HG02759 (cell line): ENCODE results near the gene WDR27.
A peak's percentile ranks its signal among the peaks of the same experiment; 100 is the strongest.
"Not testable (repeated sequence)": the region's sequence is repeated elsewhere in the genome, so short reads cannot be mapped to it uniquely, and the experiment has no call there.

Source experiments
- ATAC-seq: cut with Tn5 transposase; IDR thresholded peaks from one replicate; pipeline ENCODE4 v1.9.1; 2021; ENCODE audit warnings: mild to moderate bottlenecking, moderate library complexity; ENCODE audit not compliant: unreplicated experiment

The WDR27 gene

GRCh38 chr6:169494038-169494437 lies 207.8 kb downstream of the WDR27 start:
- ATAC-seq = no peak

DNA sequence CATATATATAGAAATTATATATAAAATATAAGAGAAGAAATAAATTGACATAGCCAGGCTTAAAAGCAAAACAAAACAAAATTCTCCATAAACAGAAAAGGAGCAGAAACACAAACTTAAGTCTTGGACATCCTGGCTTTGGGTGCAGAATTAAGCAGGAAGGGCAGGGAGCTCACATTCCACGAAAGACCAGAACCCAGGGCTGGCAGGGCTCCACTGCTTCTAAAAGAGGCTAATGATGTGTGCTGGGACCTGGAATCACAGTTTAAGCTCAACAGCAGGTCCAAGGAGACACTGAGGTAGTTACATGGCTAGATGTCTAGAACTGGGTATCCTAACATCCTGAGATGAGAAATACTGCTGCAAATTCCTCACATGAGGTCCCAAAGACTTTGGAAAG lies 210.3 kb downstream of the WDR27 start:
- no peak for ATAC-seq

- no peak for ATAC-seq
Observed at GRCh38 chr6:169490830-169491229, 211.0 kb downstream of the WDR27 start.

- no peak for ATAC-seq
Observed at GRCh38 chr6:169490246-169490641, 211.6 kb downstream of the WDR27 start.

GRCh38 chr6:169489563-169490245 lies 212.1 kb downstream of the WDR27 start:
- ATAC-seq = no peak

DNA sequence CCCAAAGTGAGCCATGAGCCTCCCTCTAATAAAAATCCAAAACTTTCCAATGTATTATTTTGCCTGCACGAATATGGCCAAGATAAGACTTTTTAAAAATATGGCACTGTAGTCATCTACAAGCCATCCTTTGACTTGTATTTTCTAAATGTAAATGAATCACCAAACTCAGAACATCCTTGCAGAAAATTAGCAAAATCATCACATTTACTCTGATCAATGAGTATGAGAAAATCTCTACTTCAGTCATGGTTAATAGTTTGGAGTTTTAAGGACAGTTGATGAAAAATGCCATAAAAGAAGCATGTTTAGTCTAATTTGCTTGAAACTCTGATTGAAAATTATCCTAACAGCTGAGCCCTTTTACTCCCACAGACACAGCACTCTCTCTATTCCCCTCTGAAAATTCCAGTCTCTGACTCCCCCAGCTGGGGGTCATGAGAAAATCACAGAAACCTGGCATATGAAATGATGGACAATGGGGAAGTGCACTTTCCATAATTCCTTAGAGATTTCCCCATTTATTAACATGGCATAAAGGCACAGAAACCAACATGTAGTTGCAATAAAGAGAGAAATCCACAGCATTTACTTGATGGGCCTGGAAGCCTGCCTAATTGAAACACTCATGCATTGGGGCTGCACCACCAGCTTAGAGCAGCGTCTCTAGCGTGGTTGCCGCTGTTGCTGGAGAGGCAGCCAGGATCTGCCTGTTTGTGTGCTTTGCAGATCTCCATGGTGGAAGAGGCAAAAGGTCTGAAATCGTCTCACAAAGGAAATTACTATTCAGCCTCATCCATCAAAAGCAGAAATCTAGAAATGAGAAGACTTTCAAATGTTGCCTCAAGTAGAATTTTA lies 214.0 kb downstream of the WDR27 start:
- ATAC-seq = no peak

- ATAC-seq = no peak
Observed at GRCh38 chr6:169479783-169480495, 221.9 kb downstream of the WDR27 start.

- ATAC-seq = no peak
Observed at GRCh38 chr6:169474362-169474761, 227.5 kb downstream of the WDR27 start.

- peak; percentile 62 for ATAC-seq
Observed at GRCh38 chr6:169473663-169474062, 228.2 kb downstream of the WDR27 start.

DNA sequence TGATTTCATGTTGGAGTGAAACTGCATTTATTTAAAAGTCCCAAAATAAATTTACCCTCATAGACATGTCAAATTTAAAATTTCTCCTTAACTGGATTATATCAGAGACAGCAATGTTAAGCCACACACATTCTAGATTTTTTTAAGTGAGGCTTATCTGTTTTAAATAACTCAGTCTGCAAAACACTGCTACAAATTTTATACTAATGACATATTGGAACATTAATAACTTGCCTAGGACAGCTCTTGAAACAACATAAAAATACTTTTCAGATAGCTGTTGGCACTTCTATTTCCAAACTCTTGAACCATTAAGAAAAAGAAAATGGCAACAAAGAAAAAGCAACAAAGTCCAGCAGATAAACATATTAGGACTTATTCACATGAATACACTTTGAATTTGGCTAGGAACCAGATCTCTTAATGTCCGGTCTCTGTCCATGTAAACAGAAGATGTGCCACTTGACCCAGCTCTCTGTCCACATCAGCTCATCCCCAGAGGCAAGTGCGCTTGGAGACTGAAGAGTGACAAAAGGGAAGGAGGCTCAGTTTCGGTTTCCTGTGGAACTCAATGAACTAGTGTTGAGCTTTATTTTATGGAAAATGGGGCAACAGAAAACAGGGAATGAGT lies 228.9 kb downstream of the WDR27 start:
- ATAC-seq = no peak

DNA sequence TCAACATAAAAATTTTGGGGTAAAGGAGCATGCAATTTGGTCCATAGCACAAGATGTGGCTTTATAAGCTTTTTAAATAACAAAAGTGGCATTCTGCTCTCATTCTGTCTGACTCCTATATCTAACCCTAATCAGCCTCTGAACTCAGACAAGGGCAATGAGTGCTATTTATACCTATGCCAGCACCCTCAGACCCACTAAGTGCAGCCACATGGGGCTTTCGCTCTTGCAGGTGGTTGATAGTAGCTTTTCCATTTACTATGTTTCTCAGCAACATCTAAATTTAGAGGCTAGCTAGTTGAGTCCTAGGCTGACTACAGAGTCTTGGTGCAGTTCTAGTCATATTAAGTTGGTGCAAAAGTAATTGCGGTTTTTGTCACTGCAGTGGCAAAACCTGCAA lies 231.0 kb downstream of the WDR27 start:
- no peak for ATAC-seq

DNA sequence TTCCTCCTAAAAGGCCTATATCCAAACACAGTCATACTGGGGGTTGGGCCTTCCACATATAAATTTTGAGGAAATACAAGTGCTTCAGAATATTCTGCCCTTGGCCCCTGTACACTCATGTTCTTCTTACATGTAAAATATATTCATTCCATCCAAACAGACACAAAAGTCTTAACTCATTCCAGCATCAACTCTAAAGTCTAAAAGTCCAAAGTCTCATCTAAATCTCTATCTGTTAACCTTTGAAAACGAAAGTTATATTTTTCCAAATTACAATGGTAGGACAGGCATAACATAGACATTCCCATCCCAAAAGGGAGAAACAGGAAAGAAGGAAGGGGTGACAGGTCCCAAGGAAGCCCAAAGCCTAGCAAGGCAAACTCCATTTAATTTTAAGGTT lies 232.8 kb downstream of the WDR27 start:
- no peak for ATAC-seq

DNA sequence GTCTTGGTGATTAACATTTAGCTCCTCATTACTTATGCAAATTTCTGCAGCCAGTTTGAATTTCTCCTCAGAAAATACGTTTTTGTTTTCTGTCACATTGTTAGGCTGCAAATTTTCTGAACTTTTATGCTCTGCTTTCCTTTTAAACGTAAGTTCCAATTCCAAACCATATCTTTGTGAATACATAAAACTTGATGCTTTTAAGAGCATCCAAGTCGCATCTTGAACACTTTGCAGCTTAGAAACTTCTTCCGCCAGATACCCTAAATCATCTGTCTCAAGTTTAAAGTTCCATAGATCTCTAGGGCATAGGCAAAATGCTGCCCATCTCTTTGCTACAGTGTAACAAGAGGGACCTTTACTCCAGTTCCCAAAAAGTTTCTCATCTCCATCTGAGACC lies 234.1 kb downstream of the WDR27 start:
- ATAC-seq = not testable (repeated sequence)

DNA sequence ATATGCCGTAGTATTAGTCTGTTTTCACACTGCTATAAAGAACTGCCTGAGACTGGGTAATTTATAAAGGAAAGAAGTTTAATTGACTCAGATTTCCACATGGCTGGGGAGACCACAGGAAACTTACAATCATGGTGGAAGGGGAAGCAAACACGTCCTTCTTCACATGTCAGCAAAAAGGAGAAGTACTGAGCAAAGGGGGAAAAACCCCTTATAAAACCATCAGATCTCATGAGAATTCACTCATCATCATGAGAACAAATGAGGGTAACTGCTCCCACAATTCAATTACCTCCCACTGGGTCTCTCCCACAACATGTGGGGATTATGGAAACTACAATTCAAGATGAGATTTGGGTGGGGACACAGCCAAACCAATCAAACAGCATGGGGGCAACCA lies 235.6 kb downstream of the WDR27 start:
- not testable (repeated sequence) for ATAC-seq

DNA sequence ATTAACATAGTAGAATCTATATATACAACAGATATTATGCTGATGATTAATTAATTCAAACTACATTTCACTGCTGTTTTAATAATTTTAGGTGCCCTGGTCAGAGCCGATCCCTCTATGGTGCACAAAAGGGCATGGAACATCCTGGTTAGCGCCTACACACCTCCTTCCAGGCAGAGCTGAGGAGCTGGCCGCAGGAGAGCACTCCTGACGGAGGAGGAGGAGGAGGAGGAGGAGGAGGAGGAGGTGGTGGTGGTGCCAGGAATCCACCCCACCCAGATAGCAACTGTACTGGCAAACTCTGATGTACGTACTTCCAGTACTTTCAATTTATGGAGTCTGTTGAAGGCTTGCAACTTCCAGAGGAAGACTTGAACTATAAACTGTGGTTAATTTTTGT lies 244.1 kb downstream of the WDR27 start:
- ATAC-seq = no peak

DNA sequence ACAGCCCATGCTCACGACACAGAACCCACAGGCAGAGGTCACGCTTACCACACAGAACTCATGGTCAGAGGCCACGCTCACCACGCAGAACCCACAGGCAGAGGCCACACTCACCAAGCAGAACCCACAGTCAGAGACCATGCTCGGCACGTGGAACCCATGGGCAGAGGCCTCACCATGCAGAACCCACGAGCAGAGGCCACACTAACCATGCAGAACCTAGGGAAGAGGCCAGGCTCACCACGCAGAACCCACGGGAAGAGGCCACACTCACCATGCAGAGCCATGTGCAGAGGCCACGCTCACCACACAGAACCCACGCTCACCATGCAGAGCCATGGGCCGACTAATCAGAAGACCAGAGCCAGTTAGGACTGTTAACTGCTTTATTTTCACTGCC lies 245.0 kb downstream of the WDR27 start:
- ATAC-seq = no peak

- no peak for ATAC-seq
Observed at GRCh38 chr6:169455470-169455869, 246.4 kb downstream of the WDR27 start.

DNA sequence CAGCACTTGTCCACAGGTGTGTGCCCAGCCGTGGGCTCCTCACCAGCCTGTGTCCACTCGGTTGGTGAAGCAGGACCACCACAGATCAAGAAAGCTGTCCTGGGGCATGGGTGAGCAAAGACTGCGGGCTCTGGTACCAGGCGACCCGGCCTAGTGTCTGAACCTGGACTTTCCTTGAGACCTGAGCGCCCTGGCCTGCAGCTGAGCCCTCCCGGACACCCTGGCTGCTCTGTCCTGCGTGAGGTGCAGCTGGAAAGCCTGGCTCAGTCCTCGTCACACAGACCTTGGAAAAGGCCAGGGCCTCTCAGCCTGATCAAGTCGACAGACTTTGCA lies 247.0 kb downstream of the WDR27 start:
- no peak for ATAC-seq

GRCh38 chr6:169454204-169454871 lies 247.5 kb downstream of the WDR27 start:
- ATAC-seq = no peak

DNA sequence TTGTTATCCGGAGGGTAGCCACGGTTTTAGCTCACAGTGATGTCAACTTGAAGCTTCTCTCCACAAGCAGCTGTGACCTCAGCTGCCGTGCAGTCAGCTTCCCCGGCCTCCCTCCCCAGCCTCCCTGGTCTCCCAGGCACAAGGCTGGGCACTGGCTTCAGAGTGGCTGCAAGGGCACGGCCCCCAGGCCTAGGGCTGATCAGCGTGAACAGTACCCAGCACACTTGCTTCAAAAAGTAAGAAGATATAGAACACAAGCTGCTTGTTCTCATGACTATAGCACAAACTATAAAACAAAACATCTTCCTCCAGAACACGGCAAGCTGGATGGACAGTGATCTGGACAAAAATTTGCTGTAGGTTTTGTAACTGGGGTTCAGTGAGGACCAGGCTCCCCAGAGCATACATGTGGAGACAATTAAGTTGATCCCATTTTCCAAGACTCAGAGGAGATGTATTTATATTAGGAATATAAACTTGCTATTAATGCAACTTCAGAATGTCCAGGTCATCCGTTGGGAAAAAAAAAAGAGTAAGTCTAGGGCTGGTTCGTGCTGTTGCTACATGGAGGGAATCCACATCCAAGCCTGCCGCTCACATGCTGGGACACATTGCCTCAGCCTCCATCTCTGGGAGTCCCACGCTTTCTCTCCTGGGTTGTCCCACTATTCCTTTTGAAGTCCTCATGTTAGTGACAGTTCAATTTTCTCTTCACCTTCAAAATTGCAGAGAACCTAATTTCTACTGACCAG lies 248.8 kb downstream of the WDR27 start:
- ATAC-seq = no peak
